ENCODE data around the gene CD58. TPM values are rescaled to one million over a fixed set of nuclear protein-coding genes. Genes with fewer than 3 reads are reported as not detected.

Gene CD58
- total and polyA plus RNA-seq, 2 of the 4 experiments (the other 2 are of a cell fraction) = 5.4 to 5.7 TPM

- no peak overlapping the region for H2BK15ac ChIP-seq (ENCODE audit: low read depth, low read length)
- H2BK20ac ChIP-seq (ENCODE audit: low read depth, low read length) = no peak overlapping the region
- no peak overlapping the region for H4K91ac ChIP-seq (ENCODE audit: insufficient read depth, low read depth, low read length)
- H2AK5ac ChIP-seq (ENCODE audit: low read depth, low read length) = no peak overlapping the region
- H3K27ac ChIP-seq (ENCODE audit: insufficient read depth, low read length) = no peak overlapping the region
- in situ Hi-C loops (cut with MboI; ENCODE audit: low sequenced_read_pairs) = no loop called here
- TF ChIP-seq CTCF (conservative IDR thresholded peaks at IDR 0.05; ENCODE audit: low read depth, low read length) = no peak
- no peak for TF ChIP-seq FOS (IDR thresholded peaks at IDR 0.05; ENCODE audit: low read depth, low read length)
- TF ChIP-seq MAZ (IDR thresholded peaks at IDR 0.05; ENCODE audit: borderline replicate concordance, low read depth, low read length) = no peak
- no peak for TF ChIP-seq CEBPB (IDR thresholded peaks at IDR 0.05; ENCODE audit: low read depth, low read length)
- no peak for TF ChIP-seq USF2 (IDR thresholded peaks at IDR 0.05; ENCODE audit: low read depth, low read length)
- no peak for TF ChIP-seq BHLHE40 (IDR thresholded peaks at IDR 0.05; ENCODE audit: low read depth, low read length)
- TF ChIP-seq NFE2L2 (IDR thresholded peaks at IDR 0.05; ENCODE audit: low read depth, low read length) = no peak
- TF ChIP-seq, protein P1, sequence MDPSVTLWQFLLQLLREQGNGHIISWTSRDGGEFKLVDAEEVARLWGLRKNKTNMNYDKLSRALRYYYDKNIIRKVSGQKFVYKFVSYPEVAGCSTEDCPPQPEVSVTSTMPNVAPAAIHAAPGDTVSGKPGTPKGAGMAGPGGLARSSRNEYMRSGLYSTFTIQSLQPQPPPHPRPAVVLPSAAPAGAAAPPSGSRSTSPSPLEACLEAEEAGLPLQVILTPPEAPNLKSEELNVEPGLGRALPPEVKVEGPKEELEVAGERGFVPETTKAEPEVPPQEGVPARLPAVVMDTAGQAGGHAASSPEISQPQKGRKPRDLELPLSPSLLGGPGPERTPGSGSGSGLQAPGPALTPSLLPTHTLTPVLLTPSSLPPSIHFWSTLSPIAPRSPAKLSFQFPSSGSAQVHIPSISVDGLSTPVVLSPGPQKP (IDR thresholded peaks at IDR 0.05; ENCODE audit: borderline replicate concordance, low read depth, low read length) = no peak
- no peak for TF ChIP-seq MAFK (IDR thresholded peaks at IDR 0.05; ENCODE audit: low read depth, low read length)
- TF ChIP-seq RCOR1 (IDR thresholded peaks at IDR 0.05; ENCODE audit: insufficient replicate concordance, low read length) = no peak
- TF ChIP-seq SMC3 (IDR thresholded peaks at IDR 0.05; ENCODE audit: low read depth, low read length) = no peak
- no peak for TF ChIP-seq RFX5 (IDR thresholded peaks at IDR 0.05; ENCODE audit: low read depth, low read length)
- no peak for TF ChIP-seq RAD21 (IDR thresholded peaks at IDR 0.05; ENCODE audit: low read length)
- no peak for TF ChIP-seq CHD1 (IDR thresholded peaks at IDR 0.05; ENCODE audit: low read depth, low read length)
- TF ChIP-seq POLR2A (IDR thresholded peaks at IDR 0.05; ENCODE audit: low read depth, low read length) = no peak
- TF ChIP-seq MXI1 (IDR thresholded peaks at IDR 0.05; ENCODE audit: borderline replicate concordance, low read depth, low read length) = no peak
- H3K4me3 ChIP-seq (ENCODE audit: insufficient read depth, low read depth, low read length) = no peak overlapping the region
- no peak for ATAC-seq (ENCODE audit: low read depth)
- dilution Hi-C loops (cut with HindIII; ENCODE audit: low sequenced_read_pairs, unreplicated experiment) = no loop called here
- no peaks in the 10 kb centered on the region for H3K79me1 ChIP-seq (ENCODE audit: low read depth in 1 of 2, low read length in 2 of 2)
- no peak overlapping the region for H2BK5ac ChIP-seq (ENCODE audit: low read depth, low read length, poor library complexity, severe bottlenecking)
- H3K4ac ChIP-seq (ENCODE audit: low read depth, low read length) = no peak overlapping the region
- intact Hi-C loops (cut with micrococcal nuclease) = no loop called here
- BruUV-seq (replicated peaks) = no TSS peak
- no peak overlapping the region for H3K14ac ChIP-seq (replicated peaks; ENCODE audit: low read depth, low read length)
- no peaks in the 10 kb centered on the region for H3K36me3 ChIP-seq (ENCODE audit: control insufficient read depth, insufficient read depth, low read length)
- H2AFZ ChIP-seq (replicated peaks; ENCODE audit: low read length, poor library complexity) = no peak overlapping the region
- no peak overlapping the region for H3K23ac ChIP-seq (ENCODE audit: low read depth, low read length)
- H2BK120ac ChIP-seq (ENCODE audit: low read depth, low read length) = no peak overlapping the region
- CTCF ChIA-PET = interaction anchor here (1.1 to 2.1 kb wide), 2 partner anchors 17 to 59 kb away, joined by 4 to 12 read pairs; no protein-coding TSS in a partner anchor
- H2AK9ac ChIP-seq (replicated peaks; ENCODE audit: low read depth, low read length, poor library complexity) = no peak overlapping the region
- no peaks in the 10 kb centered on the region for H3K9me1 ChIP-seq (ENCODE audit: insufficient read depth, low read length)
- no peaks in the 10 kb centered on the region for H4K20me1 ChIP-seq (ENCODE audit: insufficient read depth, low read length)
- no peak overlapping the region for H3K9ac ChIP-seq (ENCODE audit: low read depth, low read length)
- H4K8ac ChIP-seq (ENCODE audit: low read depth in 2 of 2, low read length in 2 of 2) = no peak overlapping the region
- H3K27me3 ChIP-seq (ENCODE audit: control insufficient read depth, insufficient read depth, low read length) = no peaks in the 10 kb centered on the region
- 100% methylated on average over 1 of the region's 7 CpGs; no CpG with 5 or more reads in 1 of the 2 experiments for WGBS, 2 experiments (ENCODE audit: extremely low coverage in 2 of 2, insufficient read length in 1 of 2)
- DNase-seq = no peak
- H4K5ac ChIP-seq (ENCODE audit: low read depth, low read length) = no peak overlapping the region
- no peak overlapping the region for H3K4me2 ChIP-seq (ENCODE audit: low read depth, low read length)
- no peak overlapping the region for H3K56ac ChIP-seq (ENCODE audit: extremely low read depth, insufficient read depth, low read length)
- POLR2A ChIA-PET (ENCODE audit: unreplicated experiment) = interaction anchor here (0.8 kb wide), 1 partner anchor 11 kb away, joined by 3 read pairs; no protein-coding TSS in a partner anchor
- no peaks in the 10 kb centered on the region for H3K4me1 ChIP-seq (ENCODE audit: control insufficient read depth, insufficient read depth, low read length)
- no peaks in the 10 kb centered on the region; the same call in 1 of the 2 replicates for H3K9me3 ChIP-seq (ENCODE audit: control insufficient read depth, insufficient read depth, low read length)
- H3K18ac ChIP-seq (ENCODE audit: low read depth, low read length) = no peak overlapping the region
Measured at GRCh38 chr1:116515702-116516101, 55.1 kb downstream of the CD58 start.
